NCI-H748 treated with DMSO at 0.1 percent for 48 hours (cell line): ENCODE results near the gene MPRIP.
"Not testable (repeated sequence)": the region's sequence is repeated elsewhere in the genome, so short reads cannot be mapped to it uniquely, and the experiment has no call there.

Source experiments
- DNase-seq: peaks from one replicate; lab custom pipeline; 2025; lab: John Stamatoyannopoulos, UW

Gene MPRIP

DNA sequence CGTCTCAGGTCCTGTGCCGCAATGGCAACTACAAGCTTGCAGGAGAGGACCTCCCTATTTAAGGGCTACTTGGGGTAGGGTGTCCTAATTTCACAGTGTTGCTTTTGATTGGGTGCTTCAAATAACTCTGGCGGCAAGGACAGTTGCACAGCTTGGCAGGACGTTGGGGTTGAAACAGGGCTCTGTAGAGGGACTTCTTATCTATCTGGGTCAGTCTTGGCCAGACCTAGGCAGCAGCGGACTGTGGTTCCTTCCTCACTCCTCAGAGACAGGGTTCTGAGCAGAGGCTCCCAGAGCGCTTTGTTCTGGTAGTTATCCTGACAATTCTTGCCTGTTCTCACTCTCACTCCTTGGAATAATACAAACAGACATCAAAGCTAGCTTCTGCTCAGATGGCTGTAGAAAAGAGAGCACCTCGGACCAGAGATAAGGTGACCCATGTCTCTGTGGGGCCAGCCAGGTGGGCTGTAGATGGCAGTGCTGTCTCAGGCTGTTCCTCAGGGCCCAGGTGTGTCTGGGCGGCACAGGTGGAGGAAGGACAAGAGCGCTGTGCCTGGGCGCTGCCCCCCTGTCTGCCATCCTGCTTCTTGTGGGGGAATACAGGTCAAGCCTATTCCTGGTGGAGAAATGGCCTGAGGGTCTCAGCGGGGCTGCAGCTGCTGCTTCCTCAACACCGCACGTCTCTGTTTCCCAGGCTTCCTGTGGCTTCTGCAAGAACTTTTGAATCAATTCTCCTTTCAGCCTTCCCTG is 102.8 kb downstream of the MPRIP start:
- DNase-seq: no peak

GRCh38 chr17:17146786-17147406 is 104.6 kb downstream of the MPRIP start:
- no peak for DNase-seq

GRCh38 chr17:17147821-17148220 is 105.6 kb downstream of the MPRIP start:
- no peak for DNase-seq

GRCh38 chr17:17149520-17150447 is 107.5 kb downstream of the MPRIP start:
- DNase-seq: no peak

GRCh38 chr17:17150448-17150800 is 108.2 kb downstream of the MPRIP start:
- DNase-seq: no peak

DNA sequence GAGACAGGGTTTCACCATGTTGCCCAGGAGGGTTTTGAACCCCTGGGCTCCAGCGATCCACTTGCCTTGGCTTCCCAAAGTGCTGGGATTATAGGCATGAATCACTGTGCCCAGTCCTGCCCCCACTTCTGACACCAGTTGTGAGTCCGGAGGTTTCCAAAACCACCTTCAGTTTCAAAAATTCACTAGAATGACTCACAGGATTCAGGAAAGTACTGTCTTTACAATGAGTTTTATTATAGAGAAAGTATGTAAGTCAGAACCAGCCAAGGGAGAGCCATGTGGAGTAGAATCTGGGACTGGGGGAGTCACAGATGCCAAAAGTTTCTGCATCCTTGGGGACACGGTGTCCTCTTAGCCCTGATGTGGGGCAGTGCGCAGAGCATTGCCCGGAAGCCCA is 108.8 kb downstream of the MPRIP start:
- no peak for DNase-seq

DNA sequence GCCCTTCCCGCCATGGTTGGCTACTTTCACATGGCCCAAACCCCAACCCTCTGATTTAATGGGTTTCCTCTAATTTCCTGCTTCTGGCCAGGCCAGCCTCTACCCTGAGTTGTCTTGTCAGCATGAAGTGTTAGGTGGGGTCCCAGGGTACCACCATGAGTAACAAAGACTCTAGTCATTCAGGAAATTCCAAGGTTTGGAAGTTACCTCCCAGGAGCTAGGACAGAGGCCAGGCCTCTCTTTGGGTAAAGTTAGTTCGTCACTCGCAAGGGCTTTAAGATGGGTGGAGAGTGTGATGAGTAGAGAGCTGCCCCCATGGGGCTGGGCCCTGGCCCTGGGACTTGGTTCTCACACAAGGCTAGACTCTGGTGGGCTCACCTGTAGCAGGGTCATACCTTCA is 109.3 kb downstream of the MPRIP start:
- no peak for DNase-seq

DNA sequence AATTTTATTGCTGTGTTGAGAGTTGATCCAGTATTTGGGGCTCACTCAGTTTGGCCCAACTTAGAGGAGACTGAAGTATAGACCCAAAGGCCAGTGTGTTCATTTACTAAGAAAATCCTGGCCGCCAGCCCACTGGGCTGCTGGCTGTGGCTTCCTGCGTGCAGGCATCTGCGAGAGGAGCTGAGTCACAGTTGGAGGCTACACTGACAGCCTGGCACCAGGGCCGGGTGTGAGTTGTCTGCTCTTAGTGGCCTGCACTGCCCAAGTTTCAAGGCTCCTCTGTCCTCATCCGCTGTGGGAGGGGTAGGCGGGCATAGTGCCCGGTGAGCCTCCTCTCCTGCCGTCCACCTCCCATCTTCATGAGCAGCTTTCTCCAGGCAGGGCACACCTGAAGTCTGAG is 109.7 kb downstream of the MPRIP start:
- no peak for DNase-seq

DNA sequence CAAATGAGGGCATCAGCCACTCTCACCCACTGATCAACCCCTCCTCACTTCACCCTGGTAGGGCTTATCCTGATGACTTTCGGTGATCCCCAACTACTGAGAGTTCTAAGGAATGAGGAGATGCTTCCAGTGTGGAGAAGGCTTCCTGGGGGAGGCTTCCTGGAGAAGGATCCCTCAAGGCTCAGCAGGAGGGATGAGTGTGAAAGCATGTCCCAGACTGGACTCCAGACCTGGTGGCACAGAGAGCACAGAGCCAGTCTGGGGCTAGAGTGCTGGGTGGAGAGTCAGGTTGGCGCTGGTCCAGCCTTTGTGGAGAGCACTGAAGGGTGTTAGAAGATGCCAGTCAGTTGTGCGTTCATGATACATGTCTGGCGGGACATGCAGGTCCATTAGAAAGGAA is 110.1 kb downstream of the MPRIP start:
- DNase-seq: no peak

DNA sequence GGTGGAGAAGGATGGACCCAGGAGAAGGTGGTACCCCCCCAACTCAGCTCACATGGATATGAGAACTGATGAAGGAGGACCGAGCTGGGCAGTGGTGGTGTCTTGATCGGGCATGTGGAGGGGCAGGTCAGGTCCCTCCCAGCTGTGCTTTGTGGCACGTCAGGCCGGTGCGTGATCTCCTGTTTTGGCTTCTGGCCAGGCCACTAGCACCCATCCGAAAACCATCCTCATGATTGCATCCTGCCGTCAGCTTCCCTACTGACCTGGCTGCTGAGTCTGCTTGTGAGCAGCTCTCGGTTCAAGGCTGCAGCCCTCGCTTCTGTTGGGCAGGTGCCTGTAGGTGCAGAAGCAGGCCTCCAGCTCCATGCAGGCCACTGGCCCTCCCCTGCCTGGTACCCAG is 110.8 kb downstream of the MPRIP start:
- DNase-seq: no peak

DNA sequence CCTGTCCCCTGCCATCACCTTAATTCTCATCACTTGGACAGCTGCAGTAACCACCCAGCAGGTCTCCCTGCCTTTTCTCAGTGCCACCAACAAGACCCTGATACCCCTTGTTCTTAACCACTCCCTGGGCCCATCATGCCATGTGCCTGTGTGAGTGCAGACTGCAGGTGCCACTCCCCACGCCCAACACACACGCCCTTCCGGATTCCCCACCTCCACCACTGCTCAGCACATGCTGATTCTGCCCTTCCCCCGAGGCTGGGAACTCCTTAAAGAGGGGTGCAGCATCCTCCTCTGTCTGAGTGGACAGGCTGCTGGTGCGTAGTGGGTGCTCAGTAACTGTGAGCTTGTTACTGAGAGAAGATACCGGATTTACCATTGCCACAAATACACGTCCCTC is 111.5 kb downstream of the MPRIP start:
- no peak for DNase-seq

DNA sequence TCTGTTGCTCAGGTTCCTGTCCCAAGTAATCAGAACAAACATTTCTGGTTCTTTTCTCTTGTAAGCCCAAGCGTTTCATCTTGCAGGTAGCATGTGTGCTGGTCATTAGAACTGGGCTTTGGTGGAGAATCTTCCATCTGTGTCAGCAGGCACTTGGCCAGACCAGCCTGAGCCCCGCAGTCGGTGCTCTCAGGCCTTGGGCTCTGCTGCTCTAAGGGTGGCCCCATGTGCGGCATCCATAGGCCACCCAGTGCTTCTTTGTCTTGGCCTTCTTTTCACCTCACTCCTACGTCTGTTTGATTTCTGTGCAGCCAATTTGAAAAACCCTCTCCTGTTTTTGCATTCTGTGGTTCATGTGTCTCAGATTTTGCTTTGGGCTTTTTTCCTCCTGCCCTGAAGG is 112.3 kb downstream of the MPRIP start:
- no peak for DNase-seq

GRCh38 chr17:17154981-17155380 is 112.7 kb downstream of the MPRIP start:
- no peak for DNase-seq

- no peak for DNase-seq
Measured at GRCh38 chr17:17155568-17155967, 113.3 kb downstream of the MPRIP start.

GRCh38 chr17:17156107-17156506 is 113.8 kb downstream of the MPRIP start:
- no peak for DNase-seq

DNA sequence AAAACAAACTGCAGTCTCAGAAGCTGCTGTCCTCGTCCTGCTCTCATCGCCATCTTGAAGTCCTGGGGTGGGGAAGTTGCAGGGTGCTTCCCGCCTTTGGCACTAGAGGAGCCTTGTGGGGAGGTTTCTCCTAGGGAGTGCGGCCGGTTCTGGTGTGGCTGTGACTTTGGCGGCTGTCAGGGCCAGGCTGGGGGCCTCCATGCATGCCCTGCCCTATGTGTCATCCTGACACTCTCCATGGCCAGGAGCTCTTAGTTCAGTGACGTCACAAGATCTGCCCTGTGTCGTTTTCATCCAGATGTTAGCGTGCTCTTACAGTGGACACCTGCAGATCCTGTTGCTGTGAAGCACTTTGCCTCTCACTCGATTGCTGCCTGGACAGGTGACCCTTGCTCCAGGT is 114.3 kb downstream of the MPRIP start:
- no peak for DNase-seq

DNA sequence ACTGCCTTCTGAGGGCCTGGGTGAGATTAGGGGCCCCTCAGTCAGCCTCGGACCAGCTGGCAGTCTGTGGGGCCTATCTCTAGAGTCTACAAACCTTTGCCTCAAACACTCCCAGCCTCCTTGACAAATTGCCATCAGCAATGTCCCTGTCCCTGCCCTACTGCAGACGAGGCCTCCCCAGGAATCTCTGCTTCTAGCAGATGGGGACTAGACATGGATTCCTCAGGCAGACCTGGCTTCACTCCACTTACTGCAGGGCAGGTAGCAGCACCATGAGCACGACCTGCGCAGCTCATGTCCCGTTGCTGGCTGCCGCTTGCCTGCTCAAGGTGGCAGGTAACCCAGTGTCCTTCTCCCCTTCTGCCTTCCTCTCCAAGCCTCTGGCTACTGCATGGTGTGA is 114.8 kb downstream of the MPRIP start:
- DNase-seq: no peak

DNA sequence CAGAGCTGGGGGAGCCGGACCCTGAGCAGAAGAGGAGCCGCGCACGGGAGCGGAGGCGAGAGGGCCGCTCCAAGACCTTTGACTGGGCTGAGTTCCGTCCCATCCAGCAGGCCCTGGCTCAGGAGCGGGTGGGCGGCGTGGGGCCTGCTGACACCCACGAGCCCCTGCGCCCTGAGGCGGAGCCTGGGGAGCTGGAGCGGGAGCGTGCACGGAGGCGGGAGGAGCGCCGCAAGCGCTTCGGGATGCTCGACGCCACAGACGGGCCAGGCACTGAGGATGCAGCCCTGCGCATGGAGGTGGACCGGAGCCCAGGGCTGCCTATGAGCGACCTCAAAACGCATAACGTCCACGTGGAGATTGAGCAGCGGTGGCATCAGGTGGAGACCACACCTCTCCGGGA is 116.2 kb downstream of the MPRIP start:
- not testable (repeated sequence) for DNase-seq

DNA sequence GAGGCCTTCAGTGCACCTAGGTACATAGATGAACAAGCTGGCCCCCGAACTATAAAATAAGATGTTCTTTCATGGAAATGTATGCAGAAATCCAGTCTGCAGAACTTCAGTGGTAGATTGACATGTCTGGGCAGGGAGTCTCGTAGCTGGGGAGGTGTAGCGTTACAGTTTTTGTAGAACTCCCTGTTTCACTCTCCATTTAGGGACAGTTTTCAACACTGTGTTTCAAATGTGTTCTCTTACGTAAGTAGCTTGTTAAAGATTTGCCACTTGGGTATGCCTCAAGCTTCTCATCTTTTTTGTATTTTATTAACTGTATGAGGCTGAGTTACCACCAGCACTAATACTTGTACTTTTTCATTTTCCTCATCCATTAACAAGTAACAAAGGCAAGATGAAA is 117.3 kb downstream of the MPRIP start:
- no peak for DNase-seq

- DNase-seq: no peak
Measured at GRCh38 chr17:17161121-17161520, 118.9 kb downstream of the MPRIP start.

DNA sequence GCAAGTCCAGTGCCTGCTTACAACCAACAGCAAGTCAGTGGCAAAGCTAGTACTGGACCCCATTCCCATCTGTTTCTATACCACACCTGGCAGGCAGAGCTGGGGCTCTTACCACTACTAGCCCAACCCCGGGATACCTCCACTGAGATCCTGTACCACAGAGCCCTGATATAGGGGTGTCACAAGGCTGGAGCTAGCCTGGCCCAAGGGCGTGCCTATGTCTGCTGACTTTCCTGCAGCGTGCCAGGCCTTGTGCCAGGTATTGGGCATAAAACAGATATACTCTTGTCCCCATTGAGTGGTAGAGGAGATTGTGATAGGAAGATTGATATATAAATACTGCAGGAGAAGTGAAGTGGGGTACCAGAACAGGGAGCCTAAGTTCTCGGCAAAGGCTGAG is 119.5 kb downstream of the MPRIP start:
- DNase-seq: no peak

DNA sequence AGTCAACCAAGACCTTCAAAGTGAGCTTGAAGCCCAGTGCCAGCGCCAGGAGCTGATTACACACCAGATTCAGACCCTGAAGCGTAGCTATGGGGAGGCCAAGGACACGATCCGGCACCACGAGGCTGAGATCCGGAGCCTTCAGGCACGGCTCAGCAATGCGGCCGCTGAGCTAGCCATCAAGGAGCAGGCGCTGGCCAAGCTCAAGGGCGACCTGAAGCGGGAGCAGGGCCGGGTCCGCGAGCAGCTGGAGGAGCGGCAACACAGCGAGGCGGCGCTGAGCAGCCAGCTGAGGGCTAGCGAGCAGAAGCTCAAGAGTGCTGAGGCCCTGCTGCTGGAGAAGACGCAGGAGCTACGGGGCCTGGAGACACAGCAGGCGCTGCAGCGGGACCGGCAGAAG is 121.9 kb downstream of the MPRIP start:
- no peak for DNase-seq

DNA sequence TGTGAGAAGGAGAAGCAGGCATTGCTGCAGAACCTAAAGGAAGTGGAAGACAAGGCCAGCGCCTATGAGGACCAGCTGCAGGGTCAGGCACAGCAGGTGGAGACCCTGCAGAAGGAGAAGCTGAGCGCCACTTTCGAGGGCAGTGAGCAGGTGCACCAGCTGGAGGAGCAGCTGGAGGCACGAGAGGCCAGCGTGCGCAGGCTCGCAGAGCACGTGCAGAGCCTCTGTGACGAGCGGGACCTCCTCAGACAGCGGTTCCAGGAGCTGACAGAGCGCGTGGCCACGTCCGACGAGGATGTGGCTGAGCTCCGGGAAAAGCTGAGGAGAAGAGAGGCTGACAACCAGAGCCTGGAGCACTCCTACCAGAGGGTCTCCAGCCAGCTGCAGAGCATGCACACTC is 122.4 kb downstream of the MPRIP start:
- no peak for DNase-seq
